GM18499 (cell line): ENCODE data around the gene TNFSF8.

Source experiments
- ATAC-seq: cut with Tn5 transposase; IDR thresholded peaks from one replicate; pipeline ENCODE4 v1.9.1; 2021; ENCODE audit warnings: moderate number of reproducible peaks; ENCODE audit not compliant: insufficient read depth, unreplicated experiment

The TNFSF8 gene, protein sequence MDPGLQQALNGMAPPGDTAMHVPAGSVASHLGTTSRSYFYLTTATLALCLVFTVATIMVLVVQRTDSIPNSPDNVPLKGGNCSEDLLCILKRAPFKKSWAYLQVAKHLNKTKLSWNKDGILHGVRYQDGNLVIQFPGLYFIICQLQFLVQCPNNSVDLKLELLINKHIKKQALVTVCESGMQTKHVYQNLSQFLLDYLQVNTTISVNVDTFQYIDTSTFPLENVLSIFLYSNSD

DNA sequence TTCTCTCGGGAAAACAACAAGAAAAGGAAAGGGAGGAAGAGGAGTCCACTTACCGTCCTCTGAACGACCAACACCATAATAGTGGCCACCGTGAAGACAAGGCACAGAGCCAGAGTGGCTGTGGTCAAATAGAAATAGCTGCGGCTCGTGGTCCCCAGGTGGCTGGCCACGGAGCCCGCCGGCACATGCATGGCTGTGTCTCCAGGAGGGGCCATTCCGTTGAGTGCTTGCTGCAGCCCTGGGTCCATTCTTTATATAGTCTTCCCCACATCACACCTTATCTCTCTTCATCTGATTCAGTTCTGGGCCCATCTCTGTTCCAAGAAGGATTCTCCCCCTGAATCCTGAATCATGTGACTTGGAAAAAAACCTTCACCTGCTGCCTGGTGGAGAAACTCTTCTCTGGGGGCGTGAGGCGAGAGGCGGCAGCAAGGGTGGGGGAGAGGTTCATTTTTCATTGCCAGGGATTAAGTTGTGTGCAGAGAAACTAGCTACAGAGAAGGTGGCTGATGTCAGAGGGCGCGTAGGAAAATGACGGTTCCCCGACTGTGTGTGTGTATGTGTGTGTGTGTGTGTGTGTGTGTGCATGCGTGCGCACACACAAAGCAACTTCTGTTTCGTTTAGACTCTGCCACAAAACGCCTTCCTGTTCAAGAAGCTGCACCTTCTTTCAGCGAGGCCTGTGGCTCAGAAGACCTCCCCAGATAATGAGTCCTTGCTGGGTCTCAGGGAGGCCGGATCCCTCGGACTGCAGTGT is at the start of gene TNFSF8:
TSS of gene TNFSF8 (minus strand) at position 536 of the 757 bp plus-strand sequence. CDS start at position 248, 288 bp downstream.
- ATAC-seq, result no peak

DNA sequence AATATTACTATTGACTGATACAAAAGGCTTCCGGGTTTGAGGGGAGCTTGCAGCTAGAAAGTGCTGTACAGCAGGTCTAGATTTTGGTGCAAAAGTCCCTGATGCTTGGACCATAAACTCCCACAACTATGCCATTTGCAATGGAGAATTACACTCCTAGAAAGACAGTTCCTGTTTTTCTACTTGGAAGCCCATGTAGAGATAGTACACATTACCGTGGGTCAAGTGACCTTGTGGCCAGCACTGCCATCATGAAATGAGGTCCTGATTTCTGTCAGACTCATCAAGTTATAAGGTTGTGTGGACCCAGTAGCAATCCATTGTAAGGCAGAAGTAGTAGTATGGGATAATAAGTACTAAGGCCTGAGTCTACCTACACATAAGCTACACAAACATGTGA is 42.8 kb upstream of the TNFSF8 start:
- ATAC-seq, result no peak

GRCh38 chr9:114972510-114973136 is 42.2 kb upstream of the TNFSF8 start:
- ATAC-seq, result no peak

- ATAC-seq, result no peak
These were observed 38.9 kb upstream of the TNFSF8 start for GRCh38 chr9:114969269-114969668.

DNA sequence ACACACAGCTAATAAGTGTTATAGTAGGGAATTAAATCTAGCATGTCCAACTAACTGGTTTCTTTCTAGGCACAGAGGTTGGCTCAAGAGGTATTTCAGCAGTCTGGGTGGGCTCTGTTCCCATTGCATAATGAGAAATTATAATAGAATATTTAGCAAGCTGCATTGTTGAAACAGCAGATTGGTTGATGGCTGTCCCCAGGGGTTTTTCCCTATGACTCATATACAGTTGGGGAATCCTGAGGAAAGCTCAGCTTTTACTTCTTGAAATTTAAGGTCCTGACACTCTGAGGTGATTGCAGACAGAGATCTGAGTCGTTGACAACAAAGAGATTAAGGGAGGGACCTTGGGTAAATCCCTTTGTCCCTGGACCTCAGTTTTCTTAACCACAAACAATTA is 38.3 kb upstream of the TNFSF8 start:
- no peak for ATAC-seq

GRCh38 chr9:114965564-114965963 is 35.2 kb upstream of the TNFSF8 start:
- no peak for ATAC-seq

GRCh38 chr9:114962809-114963208 is 32.4 kb upstream of the TNFSF8 start:
- ATAC-seq, result no peak

DNA sequence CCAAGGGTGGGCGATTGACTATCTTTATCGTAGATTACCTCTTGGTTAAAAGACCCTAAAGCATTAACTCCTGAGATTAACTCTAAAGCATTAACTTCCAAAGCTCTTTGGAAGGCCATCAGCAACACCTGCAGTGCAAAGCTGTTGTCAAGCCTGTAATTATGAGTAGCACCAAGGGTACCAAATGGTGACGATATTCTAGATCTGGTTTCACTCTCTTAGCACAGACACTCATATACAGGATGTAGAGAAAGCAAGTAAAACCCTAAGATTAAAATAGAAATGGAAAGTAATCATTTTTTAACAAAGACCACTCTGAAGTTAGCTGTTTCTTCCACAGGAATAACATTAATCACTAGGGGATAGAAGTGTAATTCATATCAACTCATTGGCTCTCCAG is 29.9 kb upstream of the TNFSF8 start:
- no peak for ATAC-seq

DNA sequence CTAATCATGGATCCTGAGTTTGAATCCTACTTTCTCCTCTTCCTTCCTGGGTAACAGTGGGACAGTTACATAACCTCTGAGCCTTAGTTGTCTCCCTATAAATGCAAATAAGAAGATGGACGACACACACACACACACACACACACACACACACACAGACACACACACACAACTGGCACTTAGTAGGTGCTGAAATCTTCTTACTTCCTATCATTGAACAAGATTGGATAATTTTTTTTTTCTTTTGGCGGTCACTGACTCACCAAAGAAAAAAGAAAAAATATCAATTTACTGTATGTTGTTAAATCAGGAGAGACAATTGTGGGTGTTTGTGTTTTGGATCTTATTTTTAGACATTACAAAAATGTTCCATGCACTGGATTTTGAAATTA is 28.4 kb upstream of the TNFSF8 start:
- ATAC-seq, result no peak

DNA sequence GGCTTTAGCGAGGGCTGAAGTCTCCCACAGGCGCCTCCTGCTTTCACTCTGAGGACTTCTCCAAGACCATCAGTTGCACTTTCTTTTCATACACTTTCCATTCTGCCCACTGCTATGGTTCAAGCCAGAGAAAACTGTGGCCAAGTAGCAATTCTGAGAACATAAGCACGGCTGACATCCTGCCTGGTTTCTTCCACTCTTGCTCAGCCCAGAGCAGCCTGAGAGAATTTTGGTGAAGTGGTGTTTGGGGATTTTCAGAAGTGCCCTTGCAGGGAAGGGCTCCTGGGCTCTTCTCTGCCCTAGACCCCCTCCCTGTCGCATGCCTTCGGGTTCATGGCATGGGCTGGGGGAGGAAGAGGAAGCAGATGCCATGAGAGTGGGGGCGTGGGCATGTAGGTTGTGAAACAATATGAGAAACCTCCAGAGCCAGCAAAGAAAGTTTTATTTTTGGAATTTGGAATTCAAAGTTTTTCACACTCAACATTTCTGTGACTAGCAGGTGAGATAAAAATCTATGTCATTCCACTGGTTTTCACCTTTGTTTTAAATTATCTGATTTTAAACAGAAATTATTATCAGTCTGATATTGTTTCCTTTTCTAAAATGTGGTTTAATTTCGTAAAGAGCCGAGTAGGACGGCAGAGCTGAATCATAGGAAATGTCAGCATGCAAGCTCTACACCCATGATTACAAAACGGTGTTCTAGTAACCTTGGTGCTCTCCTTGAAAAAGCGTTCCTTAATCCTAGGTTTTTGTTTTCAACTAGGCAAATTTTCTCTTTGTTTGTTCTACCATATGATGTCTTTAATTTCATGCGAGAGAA is 27.8 kb upstream of the TNFSF8 start:
- no peak for ATAC-seq

- ATAC-seq, result no peak
These were observed 27.2 kb upstream of the TNFSF8 start for GRCh38 chr9:114957558-114957957.

DNA sequence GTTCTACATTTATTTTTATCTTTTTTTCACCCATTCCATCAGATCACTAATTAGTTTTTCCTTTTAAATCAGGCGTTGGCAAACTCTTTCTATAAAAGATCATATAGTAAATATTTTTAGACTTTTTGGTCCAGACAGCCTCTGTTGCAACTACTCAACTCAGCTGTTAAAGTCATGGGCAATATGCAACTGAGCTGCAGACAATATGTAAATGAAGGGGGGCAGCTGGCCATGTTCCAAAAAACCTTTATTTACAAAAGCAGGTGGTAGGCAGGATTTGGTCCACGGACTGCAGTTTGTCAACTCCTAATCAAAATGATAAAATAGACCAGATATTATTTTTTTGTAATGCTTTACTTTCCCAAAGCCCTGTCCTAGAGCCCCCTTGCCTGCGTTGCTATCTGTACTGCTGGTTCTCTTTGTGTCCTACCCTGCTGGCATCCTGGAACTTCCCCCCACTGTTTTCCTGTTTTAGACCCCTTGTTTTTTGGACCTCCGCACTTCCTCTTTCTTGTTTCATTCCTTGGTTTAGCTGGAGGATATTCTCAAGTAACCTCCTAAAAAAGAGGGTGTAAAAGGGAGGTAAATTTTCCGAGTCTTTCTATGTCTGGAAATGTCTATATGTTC is 24.7 kb upstream of the TNFSF8 start:
- ATAC-seq, result no peak

DNA sequence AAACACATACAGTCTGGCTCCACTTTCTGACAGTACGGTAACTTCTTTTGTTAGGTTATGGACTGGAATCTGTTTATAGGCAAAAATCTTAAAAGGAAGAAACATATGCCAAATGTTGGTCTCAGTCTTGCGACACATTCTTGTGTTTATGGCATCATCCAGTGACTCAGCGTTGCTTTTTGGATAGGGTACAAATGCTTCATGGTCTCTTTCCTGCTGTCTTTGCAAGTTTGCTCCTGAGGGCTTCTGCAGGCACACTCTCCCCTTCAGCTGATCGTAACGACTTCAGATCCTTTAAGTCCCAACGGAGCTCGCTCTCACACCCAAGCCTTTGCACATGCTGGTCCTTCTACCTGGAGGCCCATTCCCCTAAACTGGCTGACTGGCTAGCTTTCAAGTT is 23.6 kb upstream of the TNFSF8 start:
- ATAC-seq, result no peak

GRCh38 chr9:114953046-114953445 is 22.7 kb upstream of the TNFSF8 start:
- ATAC-seq, result no peak

DNA sequence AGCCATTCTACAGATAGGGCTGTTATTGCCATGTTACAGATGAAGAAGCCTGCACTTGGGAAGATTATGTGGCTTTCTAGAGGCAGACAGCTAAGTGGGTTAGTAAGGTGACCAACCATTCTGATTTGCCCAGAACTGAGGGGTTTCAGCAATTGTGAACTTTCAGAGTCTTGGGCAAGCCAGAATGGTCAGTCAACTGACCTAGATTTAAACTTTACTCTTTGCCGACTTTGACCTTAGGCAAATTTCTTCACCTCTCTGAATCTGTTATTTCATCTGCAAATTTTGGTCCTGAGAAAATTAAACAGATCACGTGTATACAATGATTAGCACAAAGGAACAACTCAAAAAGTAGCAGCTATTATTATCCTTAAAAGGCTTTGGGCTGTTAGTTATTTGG is 20.4 kb upstream of the TNFSF8 start:
- no peak for ATAC-seq

DNA sequence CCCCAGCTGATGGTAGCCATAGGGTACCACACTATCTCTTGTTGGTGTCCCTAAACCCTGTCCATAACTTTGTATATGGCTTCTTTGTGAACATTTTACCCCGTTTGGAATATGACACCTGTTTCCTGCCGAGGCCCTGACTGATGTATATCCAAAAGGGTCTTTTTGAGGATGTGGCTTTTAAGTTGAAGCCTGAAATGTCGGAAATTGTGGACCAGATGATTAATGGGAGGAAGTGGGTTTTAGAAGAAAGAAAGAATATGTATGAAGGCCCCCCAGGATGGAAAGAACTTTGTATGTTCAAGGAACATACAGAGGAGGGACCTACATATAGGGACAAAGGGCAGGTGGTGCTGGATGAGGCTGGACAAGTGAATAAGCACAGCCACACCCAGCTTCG is 16.7 kb upstream of the TNFSF8 start:
- no peak for ATAC-seq

GRCh38 chr9:114945616-114946412 is 15.4 kb upstream of the TNFSF8 start:
- no peak for ATAC-seq

GRCh38 chr9:114941376-114941775 is 11.0 kb upstream of the TNFSF8 start:
- ATAC-seq, result no peak
